Measurements from ENCODE around the gene STIP1.

The STIP1 gene

DNA sequence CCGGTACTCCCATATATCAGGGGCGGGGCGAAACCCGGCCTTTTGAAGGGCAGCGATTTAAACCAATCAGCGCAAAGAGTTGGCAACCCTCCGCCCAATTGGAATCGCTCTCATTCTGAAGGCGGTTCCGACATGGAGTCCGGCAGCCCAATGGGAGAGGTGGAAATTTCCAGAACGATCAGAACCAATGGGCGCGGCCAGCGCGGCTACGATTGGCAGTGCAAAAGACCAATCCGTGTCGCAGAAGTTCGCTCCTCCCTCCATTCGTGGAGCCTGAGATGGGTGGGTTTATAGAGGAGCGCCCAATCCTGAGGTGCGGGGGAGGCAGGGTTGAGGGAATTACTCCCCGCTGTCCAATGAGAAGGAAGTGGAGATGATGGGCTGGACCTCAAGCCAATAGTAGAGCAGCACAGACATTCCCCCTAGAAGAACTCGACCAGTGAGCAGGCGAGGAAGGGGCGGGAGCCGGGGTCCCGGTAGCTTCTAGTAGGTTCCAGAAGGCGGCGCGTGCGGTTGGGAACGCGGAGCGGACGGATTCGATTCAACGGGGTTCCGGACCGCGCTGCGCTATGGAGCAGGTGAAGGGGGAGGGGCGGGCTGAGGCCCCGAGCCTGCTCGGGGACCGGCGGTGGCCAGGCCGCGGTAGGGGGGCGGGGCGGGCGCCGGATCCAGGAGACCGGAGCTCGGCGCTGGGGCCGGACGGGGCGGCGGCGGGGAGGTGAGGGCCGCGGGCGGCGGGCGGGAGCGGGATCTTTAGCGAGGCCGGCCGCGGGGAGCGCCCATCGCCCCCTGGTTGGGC is at the start of gene STIP1:
TSS of gene STIP1 (plus strand) at position 479 of the 799 bp plus-strand sequence. CDS start at position 570, 91 bp downstream.
- H3K27ac ChIP-seq (ENCODE audit: low read depth, low read length), result peak within 1 kb of the TSS; percentile 90
- no peaks in the 10 kb centered on the region for H3K36me3 ChIP-seq (ENCODE audit: control insufficient read depth, insufficient read depth, low read length)
- peak within 1 kb of the TSS; percentile 93 for H3K4me3 ChIP-seq (ENCODE audit: low read length)
- peak within 1 kb of the TSS; percentile 80 for H3K9ac ChIP-seq (ENCODE audit: low read length)
- peaks cover 20% of the 10 kb centered on the region for H3K4me1 ChIP-seq (ENCODE audit: control insufficient read depth, insufficient read depth, low read length)
- peaks cover 1% of the 10 kb centered on the region for H3K27me3 ChIP-seq (ENCODE audit: control insufficient read depth, insufficient read depth, low read length)

DNA sequence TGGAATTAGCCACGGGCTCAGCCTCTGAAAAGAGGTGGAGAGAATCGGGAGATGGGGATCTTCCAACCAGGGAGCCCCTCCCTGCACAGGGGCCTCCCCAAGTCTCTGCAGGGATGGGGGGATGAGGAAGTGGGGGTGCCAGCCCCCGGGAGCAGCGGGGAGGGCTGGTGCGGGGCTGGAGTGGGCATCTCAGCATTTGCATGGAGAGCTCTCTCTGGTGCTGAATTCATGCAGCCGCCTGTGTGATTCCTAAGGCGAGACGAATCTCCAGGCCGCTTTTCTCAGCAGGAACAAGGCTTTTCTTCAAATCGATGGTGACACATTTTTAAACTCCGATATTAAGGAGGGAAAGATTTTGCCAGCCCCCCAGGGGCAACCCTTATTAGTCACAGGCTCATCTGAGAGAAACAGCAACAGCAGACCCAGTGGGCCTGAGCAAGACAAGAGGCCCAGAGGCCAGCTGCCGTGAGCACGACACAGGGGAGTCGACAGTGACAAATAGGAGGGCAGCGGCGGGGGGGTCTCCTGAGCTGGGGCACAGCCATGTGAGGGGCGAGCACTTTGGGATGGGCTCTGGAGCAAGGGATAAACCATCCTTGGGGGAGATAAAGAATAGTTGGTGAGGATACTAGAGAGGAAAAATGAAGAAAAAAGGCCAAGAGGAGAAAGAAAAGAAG is 49.1 kb upstream of the STIP1 start:
- Histone ChIP-seq H3K27ac (ENCODE audit: low read depth, low read length) (no peak overlapping the region), H3K36me3 (ENCODE audit: control insufficient read depth, insufficient read depth, low read length) (no peaks in the 10 kb centered on the region), H3K4me3 (ENCODE audit: low read length) (no peak overlapping the region)

DNA sequence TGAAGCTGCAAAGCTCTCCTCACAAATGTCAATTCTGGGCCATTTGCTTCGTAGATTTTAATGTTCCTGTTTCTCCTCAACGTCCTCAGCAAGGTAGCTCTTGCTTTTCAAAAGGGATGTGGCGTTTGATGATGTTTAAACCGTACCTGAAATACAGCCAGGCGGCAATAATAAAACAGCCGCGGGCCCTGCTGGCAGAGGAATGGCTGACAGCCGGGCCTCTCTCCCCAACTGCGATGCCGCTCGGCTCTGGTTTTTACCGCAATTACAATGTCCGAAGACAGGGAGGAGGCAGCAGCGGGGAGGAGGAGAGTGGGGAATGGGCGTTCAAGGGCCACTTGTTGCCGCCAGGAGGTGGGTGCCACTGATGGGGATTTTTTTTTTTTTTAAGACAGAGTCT is 47.6 kb upstream of the STIP1 start:
- H3K4me3 ChIP-seq (ENCODE audit: low read length), result no peak overlapping the region
- H3K4me1 ChIP-seq (ENCODE audit: control insufficient read depth, insufficient read depth, low read length), result peaks cover 9% of the 10 kb centered on the region
- no peak overlapping the region for H3K9ac ChIP-seq (ENCODE audit: low read length)
- no peaks in the 10 kb centered on the region for H3K36me3 ChIP-seq (ENCODE audit: control insufficient read depth, insufficient read depth, low read length)
- no peaks in the 10 kb centered on the region for H3K27me3 ChIP-seq (ENCODE audit: control insufficient read depth, insufficient read depth, low read length)
- peak overlapping the region; percentile 0 for H3K27ac ChIP-seq (ENCODE audit: low read depth, low read length)

More for the DNA sequence above, 49.1 kb upstream of the STIP1 start:
- no peaks in the 10 kb centered on the region for H3K27me3 ChIP-seq (ENCODE audit: control insufficient read depth, insufficient read depth, low read length)
- peaks cover 9% of the 10 kb centered on the region for H3K4me1 ChIP-seq (ENCODE audit: control insufficient read depth, insufficient read depth, low read length)
- H3K9ac ChIP-seq (ENCODE audit: low read length), result no peak overlapping the region

DNA sequence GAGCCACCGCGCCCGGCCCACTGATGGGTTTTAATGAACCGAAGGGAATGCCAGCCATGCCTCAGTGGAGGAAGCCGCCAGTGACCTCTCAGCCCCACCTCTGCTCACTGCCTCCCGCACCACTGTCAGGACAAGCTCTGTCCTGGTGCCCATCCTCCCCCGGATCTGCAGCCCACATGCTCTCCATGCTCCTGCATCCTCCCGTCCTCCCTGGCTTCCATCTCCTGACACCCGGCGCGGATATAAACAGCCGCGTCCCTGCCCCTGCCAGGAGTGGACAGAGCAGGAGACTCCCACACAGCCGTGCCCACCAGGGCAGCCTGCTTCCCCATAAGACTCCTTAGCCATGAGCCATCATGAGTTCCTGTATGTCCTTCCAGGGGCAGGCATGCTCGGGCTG is 46.9 kb upstream of the STIP1 start:
- Histone ChIP-seq H3K4me3 (ENCODE audit: low read length) (no peak overlapping the region), H3K9ac (ENCODE audit: low read length) (no peak overlapping the region), H3K27me3 (ENCODE audit: control insufficient read depth, insufficient read depth, low read length) (no peaks in the 10 kb centered on the region), H3K27ac (ENCODE audit: low read depth, low read length) (peak overlapping the region; percentile 33), H3K4me1 (ENCODE audit: control insufficient read depth, insufficient read depth, low read length) (peaks cover 9% of the 10 kb centered on the region), H3K36me3 (ENCODE audit: control insufficient read depth, insufficient read depth, low read length) (no peaks in the 10 kb centered on the region)

DNA sequence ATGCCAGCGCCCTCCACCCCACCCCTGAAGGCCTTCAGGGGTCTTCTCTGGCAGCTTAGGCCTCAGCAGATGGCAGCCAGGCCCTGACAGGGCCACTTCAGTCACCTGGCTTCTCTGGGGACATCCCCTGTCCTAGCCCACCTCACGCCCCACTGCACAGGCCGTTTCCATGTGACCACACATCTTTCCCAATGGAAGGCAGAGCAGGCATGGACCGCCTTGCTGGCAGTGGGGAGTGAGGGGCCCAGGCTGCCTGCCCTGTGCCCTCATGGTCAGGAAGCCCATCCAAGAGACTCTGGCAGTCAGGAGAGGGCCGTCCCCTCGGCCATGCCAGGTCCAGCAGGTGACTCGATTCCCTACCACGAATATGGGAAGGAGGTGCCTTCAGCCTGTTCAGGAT is 45.9 kb upstream of the STIP1 start:
- H3K9ac ChIP-seq (ENCODE audit: low read length), result no peak overlapping the region
- H3K4me3 ChIP-seq (ENCODE audit: low read length), result no peak overlapping the region
- no peak overlapping the region for H3K27ac ChIP-seq (ENCODE audit: low read depth, low read length)
- no peaks in the 10 kb centered on the region for H3K36me3 ChIP-seq (ENCODE audit: control insufficient read depth, insufficient read depth, low read length)
- H3K4me1 ChIP-seq (ENCODE audit: control insufficient read depth, insufficient read depth, low read length), result peaks cover 9% of the 10 kb centered on the region
- H3K27me3 ChIP-seq (ENCODE audit: control insufficient read depth, insufficient read depth, low read length), result no peaks in the 10 kb centered on the region

DNA sequence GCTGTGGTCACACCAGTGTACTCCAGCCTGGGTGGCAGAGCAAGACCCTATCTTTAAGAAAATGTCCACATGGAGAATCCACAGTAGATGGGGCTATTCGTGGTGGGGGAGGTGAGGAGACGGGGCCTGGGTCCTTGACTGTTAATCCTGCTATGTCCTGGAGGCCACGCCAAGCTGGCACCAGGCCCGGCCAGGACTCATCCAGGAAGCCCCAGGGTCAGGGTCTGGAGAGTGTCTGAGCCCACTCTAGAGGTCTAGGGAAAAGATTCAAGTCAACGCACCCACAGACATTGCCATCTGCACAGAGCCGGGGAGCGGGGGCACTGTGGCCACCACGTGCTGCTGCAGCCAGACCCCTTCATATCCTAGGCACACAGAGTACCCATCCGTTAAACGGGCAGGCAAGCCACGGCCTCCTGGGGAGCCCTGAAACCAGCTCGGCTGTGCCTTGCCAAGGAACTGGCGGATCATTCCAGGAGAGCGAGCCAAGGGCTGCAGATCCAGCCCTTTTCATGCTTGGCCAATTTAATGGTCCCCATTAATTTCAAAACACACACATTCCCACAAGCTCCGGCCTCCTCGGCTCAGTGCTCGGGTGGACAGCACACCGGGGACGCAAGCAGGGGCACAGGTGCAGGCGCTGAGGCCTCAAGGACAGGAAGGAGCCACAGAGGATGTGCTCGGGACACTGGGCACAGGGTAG is 44.7 kb upstream of the STIP1 start:
- H3K27me3 ChIP-seq (ENCODE audit: control insufficient read depth, insufficient read depth, low read length), result no peaks in the 10 kb centered on the region
- H3K27ac ChIP-seq (ENCODE audit: low read depth, low read length), result peak overlapping the region; percentile 56
- no peaks in the 10 kb centered on the region for H3K36me3 ChIP-seq (ENCODE audit: control insufficient read depth, insufficient read depth, low read length)
- H3K4me3 ChIP-seq (ENCODE audit: low read length), result no peak overlapping the region
- peaks cover 9% of the 10 kb centered on the region for H3K4me1 ChIP-seq (ENCODE audit: control insufficient read depth, insufficient read depth, low read length)
- no peak overlapping the region for H3K9ac ChIP-seq (ENCODE audit: low read length)

DNA sequence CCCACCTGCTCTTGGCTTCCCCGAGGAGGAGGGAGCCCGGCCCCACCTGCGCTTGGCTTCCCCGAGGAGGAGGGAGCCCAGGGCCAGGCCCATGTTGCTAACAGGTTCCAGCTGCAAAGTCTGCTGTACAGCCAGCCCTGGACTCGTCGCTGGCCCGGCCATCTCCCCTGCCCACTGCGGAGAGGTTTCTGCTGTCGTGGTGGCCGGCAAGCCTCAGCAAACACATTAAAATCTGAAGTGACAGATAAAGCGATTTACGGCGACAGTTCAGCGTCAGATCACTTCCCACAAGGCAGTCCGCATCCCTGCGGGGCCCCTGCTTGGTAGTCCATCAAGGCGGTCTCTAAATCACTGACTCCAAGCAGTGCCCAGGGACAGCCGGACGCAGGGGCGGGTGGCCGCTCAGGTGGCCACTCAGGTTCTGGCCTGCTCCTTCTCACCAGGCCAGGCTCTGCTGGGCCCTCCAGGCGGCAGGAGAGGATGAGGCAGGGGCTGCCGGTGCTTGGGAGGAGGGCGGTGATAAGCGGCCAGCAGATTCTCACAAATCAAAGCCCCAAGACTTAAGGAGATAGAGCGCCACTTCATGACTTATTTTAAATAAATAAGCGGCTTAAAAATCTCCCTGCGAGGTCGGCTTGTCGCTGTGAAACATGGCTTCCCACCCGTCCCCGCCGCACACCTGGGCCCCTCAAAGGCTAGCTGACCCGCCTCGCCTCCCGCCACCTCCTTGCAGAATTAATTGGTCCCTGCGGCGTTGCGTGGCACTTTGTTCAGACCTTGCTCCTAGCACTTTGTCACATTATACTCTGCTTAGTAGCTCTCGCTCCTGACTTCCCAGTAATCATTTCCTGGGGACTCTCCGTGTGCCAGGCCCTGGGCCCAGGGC is 41.1 kb upstream of the STIP1 start:
- H3K4me3 ChIP-seq (ENCODE audit: low read length), result no peak overlapping the region
- H3K4me1 ChIP-seq (ENCODE audit: control insufficient read depth, insufficient read depth, low read length), result peaks cover 22% of the 10 kb centered on the region
- no peaks in the 10 kb centered on the region for H3K36me3 ChIP-seq (ENCODE audit: control insufficient read depth, insufficient read depth, low read length)
- no peak overlapping the region for H3K9ac ChIP-seq (ENCODE audit: low read length)
- no peak overlapping the region for H3K27ac ChIP-seq (ENCODE audit: low read depth, low read length)
- no peaks in the 10 kb centered on the region for H3K27me3 ChIP-seq (ENCODE audit: control insufficient read depth, insufficient read depth, low read length)

DNA sequence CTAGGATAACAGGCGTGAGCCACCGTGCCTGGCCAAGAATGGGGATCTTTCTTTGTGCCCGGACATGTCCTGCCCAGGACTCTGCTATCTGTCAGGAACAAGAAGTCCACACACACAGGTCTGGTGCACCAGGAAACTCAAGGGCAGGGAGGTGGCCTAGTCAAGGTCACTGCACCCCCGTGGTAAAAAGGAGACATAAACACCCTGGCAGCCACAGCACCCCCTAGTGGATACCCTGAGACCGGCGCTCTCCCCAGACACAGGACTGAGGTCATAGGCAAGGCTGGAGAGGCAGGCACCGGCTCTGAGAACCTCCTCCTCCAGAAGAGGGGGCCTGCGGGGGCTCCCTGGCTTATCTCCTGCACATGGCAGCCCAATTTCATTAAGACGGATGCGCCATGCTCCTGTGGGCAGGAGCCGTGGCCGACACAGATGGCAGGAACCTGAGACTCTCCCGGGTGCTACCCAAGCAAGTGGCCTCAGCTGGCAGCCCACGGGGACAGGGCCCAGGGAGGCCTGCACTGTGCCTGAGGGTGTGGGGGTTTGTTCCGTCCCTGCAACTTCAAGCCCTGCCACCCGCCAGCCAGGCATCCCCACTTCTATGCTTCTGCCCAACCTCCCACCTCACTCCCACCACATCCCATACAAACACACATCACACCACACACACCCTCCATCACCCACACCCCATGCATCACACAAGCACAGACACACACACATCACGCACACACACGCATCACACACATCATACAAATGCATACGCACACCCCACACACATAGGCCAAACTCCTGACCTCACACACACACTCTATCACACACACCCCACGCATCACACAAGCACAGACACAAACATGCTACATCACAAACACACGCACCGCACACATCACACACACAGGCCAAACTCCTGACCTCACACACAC is 39.7 kb upstream of the STIP1 start:
- Histone ChIP-seq H3K4me3 (ENCODE audit: low read length) (no peak overlapping the region), H3K4me1 (ENCODE audit: control insufficient read depth, insufficient read depth, low read length) (peaks cover 18% of the 10 kb centered on the region), H3K9ac (ENCODE audit: low read length) (no peak overlapping the region), H3K27ac (ENCODE audit: low read depth, low read length) (no peak overlapping the region), H3K27me3 (ENCODE audit: control insufficient read depth, insufficient read depth, low read length) (no peaks in the 10 kb centered on the region), H3K36me3 (ENCODE audit: control insufficient read depth, insufficient read depth, low read length) (no peaks in the 10 kb centered on the region)

DNA sequence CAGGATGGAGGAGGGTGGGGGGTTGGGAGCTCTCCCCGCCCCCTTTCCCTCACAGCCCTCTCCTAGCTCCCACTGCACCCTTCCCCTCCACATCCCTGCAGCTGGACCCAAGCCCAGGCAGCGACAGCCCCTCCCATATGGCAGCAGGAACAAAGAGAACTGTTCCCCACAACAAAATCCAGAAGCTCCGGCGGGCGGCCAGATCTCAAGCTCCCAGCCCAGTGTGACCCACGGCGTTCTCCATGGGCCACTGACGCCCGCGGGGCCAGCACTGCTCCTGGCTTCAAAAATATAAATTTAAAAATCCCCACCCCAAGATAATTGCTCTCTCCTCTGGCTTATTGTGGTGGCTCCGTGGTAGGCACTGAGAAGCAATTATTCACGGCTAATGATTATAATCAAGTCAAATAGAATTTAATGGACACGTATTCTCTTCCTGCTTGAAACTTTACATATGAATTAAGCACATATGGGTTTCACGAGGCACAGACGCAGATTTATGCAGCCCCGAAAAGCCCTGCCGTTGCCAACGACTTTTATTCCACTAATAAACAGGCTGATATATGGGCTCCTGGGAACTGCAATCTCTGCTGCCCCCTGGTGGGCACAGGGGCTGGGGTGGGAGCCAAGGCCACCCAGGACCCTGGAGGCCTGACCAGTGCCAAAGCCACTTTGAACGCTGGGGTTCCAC is 37.6 kb upstream of the STIP1 start:
- Histone ChIP-seq H3K4me3 (ENCODE audit: low read length) (peak overlapping the region; percentile 28), H3K27me3 (ENCODE audit: control insufficient read depth, insufficient read depth, low read length) (no peaks in the 10 kb centered on the region), H3K36me3 (ENCODE audit: control insufficient read depth, insufficient read depth, low read length) (no peaks in the 10 kb centered on the region), H3K27ac (ENCODE audit: low read depth, low read length) (peak overlapping the region; percentile 88), H3K9ac (ENCODE audit: low read length) (no peak overlapping the region), H3K4me1 (ENCODE audit: control insufficient read depth, insufficient read depth, low read length) (peaks cover 13% of the 10 kb centered on the region)

DNA sequence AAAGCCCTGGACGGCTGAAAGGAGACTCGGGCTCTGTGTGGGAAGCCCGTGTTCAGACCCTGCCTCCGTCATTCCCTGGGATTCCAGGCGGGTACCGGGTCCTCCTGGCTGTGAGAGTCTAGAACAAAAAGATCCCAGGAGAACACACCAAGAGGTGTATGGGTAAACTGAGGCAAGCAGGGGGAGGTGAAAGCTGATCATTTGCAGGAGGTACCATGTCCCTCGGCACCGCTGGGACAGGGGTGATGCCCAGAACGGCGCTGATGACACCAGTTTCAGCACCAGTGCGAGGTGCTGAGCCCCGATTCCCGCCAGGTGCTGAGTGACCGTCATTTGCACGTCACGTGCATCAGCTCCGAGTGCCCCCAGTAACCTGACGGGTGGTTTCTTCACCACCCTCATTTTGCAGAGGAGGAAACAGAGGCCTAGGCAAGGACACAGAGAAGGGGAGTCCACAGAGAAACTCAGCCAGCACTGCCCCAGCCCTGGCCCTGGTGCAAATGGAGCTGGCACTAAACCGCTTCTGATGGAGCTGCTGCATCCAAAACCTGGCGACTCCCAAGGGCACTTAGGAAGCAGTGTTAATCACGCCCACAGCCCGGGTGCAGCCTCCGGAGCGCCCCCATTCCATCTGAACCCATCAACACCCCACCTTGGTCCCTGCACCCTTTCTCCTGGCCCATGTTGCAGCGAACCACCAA is 36.9 kb upstream of the STIP1 start:
- peaks cover 13% of the 10 kb centered on the region for H3K4me1 ChIP-seq (ENCODE audit: control insufficient read depth, insufficient read depth, low read length)
- no peak overlapping the region for H3K9ac ChIP-seq (ENCODE audit: low read length)
- H3K36me3 ChIP-seq (ENCODE audit: control insufficient read depth, insufficient read depth, low read length), result no peaks in the 10 kb centered on the region
- H3K27ac ChIP-seq (ENCODE audit: low read depth, low read length), result peak overlapping the region; percentile 88
- H3K4me3 ChIP-seq (ENCODE audit: low read length), result peak overlapping the region; percentile 28
- no peaks in the 10 kb centered on the region for H3K27me3 ChIP-seq (ENCODE audit: control insufficient read depth, insufficient read depth, low read length)
